DMS 273 (cell line): ENCODE measurements around the gene ANKRD24.
"Not testable (repeated sequence)": the region's sequence is repeated elsewhere in the genome, so short reads cannot be mapped to it uniquely, and the experiment has no call there.

Source experiments
- DNase-seq: peaks from one replicate; lab custom pipeline; 2025; ENCODE audit not compliant: unreplicated experiment; lab: John Stamatoyannopoulos, UW

ANKRD24 gene

GRCh38 chr19:4267901-4268815, 85.7 kb downstream of the ANKRD24 start:
- DNase-seq = no peak

GRCh38 chr19:4268816-4269430, 86.4 kb downstream of the ANKRD24 start:
- no peak for DNase-seq

- no peak for DNase-seq
Observed at GRCh38 chr19:4272894-4273293, 90.4 kb downstream of the ANKRD24 start.

- not testable (repeated sequence) for DNase-seq
Observed at GRCh38 chr19:4274321-4274686, 91.8 kb downstream of the ANKRD24 start.
